IPS DF 6.9 (cell line): ENCODE measurements around the gene C5orf46.
A peak's percentile ranks its signal among the peaks of the same experiment; 100 is the strongest.
"Not testable (repeated sequence)": the region's sequence is repeated elsewhere in the genome, so short reads cannot be mapped to it uniquely, and the experiment has no call there.

Source experiments
- DNase-seq: peaks from one replicate; pipeline ENCODE4 v3.0.0-alpha.2; 2013; ENCODE audit warnings: low read depth, low spot score
- H3K27ac ChIP-seq: one replicate; pipeline ENCODE4 v1.5.1; 2013; ENCODE audit warnings: low read length, control low read depth
- H3K27me3 ChIP-seq: 2 replicates; pipeline ENCODE4 v1.6.1; 2013; ENCODE audit warnings: mild to moderate bottlenecking, low read length; ENCODE audit not compliant: control insufficient read depth, insufficient read depth
- H3K36me3 ChIP-seq: 2 replicates; pipeline ENCODE4 v1.6.1; 2013; ENCODE audit warnings: low read length; ENCODE audit not compliant: control insufficient read depth, insufficient read depth
- H3K4me1 ChIP-seq: 2 replicates; pipeline ENCODE4 v1.6.1; 2013; ENCODE audit warnings: low read length; ENCODE audit not compliant: control insufficient read depth, insufficient read depth
- H3K4me3 ChIP-seq: 2 replicates; pipeline ENCODE4 v1.5.1; 2013; ENCODE audit warnings: mild to moderate bottlenecking, low read length
- H3K9me3 ChIP-seq: 2 replicates; pipeline ENCODE4 v1.6.1; 2013; ENCODE audit warnings: low read length, inconsistent platforms; ENCODE audit not compliant: control insufficient read depth, insufficient read depth
- WGBS: extraction: QIAGEN DNeasy Blood & Tissue Kit; methylation state at CpG from one replicate; pipeline ENCODE4 v1.1.7; 2013; ENCODE audit warnings: mixed read lengths, missing lambda C conversion rate; ENCODE audit not compliant: insufficient read length, insufficient coverage; 5-methylcytosine and 5-hydroxymethylcytosine counted together

Gene C5orf46

DNA sequence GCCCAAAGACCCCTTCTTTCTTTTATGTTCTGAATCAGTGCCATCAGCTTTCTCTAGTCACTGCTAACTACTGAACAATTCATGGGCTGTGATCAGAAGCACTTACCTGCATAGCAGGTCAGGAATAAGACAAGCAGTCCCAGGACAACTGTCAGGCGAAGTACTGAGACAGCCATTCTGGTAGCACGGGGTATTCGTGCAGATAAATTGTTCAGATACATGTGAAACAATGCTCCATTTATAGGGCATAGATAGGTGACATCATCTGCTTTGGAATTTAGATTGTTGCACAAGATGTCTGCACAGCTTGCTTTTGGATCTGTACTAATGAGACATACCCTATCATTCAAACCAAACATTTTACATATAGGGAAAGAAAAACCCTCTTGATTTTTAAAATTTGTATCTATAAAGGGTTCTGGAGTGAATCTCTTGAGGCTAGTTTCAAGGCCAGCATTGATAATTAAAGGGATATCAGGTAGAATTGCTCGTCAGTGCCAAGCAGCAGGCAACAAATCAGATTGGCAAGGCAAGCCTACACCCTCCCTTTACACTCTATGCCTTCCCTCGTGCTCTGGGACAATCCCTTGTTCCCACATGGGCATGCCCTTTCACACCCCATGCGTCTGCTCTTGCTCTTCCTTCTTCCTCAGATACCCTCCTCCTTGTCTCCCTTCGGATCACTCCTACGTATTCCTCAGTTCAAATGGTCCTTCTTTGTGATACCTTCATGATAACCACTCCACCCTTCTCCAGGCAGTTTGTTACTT, at the start of gene C5orf46:
TSS of gene C5orf46 (minus strand) at position 213 of the 770 bp plus-strand sequence. CDS start at position 176, 37 bp downstream.
- no CpG with 5 or more reads among the region's 8 CpGs for WGBS
- H3K27ac ChIP-seq, result no peak within 1 kb of the TSS
- no peak for DNase-seq

DNA sequence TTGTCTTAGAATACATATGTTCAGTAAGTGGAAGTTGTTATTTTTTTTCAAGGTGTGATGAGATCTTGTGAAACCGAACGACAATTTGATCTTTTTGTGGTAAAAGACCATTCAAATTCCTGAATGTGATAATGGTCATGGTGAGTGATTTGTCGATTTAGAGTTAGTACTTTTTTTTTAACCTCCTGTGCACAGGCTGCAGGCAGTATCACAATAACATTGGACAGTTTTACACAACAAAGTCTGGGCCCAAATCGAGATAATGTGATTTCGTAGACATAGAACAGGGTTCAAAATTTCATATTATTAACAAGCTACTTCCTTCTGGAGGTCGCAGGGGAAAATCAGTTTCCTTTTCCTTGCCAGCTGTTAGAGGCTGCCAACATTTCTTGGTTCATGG, 48.6 kb upstream of the C5orf46 start:
- no peaks in the 10 kb centered on the region for H3K4me1 ChIP-seq
- WGBS, result no CpG with 5 or more reads among the region's 6 CpGs
- no peak for DNase-seq
- H3K36me3 ChIP-seq, result no peaks in the 10 kb centered on the region
- no peak overlapping the region for H3K4me3 ChIP-seq
- H3K27me3 ChIP-seq, result no peaks in the 10 kb centered on the region
- H3K27ac ChIP-seq, result no peak overlapping the region
- no peaks in the 10 kb centered on the region for H3K9me3 ChIP-seq

More for the DNA sequence above, at the start of gene C5orf46:
- H3K4me3 ChIP-seq, result no peak within 1 kb of the TSS
- H3K4me1 ChIP-seq, result no peaks in the 10 kb centered on the region
- H3K9me3 ChIP-seq, result no peaks in the 10 kb centered on the region
- no peaks in the 10 kb centered on the region for H3K36me3 ChIP-seq
- no peaks in the 10 kb centered on the region for H3K27me3 ChIP-seq

GRCh38 chr5:147949711-147950573, 43.6 kb upstream of the C5orf46 start:
- Histone ChIP-seq H3K4me1 (no peaks in the 10 kb centered on the region), H3K4me3 (no peak overlapping the region), H3K27me3 (no peaks in the 10 kb centered on the region), H3K27ac (no peak overlapping the region), H3K36me3 (no peaks in the 10 kb centered on the region), H3K9me3 (no peaks in the 10 kb centered on the region)
- no peak for DNase-seq
- WGBS, result no CpG with 5 or more reads among the region's 2 CpGs

GRCh38 chr5:147946658-147947274, 40.4 kb upstream of the C5orf46 start:
- WGBS, result no CpG with 5 or more reads among the region's 25 CpGs
- not testable (repeated sequence) for DNase-seq, H3K9me3 ChIP-seq, H3K4me1 ChIP-seq, H3K27ac ChIP-seq, H3K27me3 ChIP-seq, H3K36me3 ChIP-seq
- H3K4me3 ChIP-seq, result peak overlapping the region; percentile 28; the same call in 1 of the 2 replicates

DNA sequence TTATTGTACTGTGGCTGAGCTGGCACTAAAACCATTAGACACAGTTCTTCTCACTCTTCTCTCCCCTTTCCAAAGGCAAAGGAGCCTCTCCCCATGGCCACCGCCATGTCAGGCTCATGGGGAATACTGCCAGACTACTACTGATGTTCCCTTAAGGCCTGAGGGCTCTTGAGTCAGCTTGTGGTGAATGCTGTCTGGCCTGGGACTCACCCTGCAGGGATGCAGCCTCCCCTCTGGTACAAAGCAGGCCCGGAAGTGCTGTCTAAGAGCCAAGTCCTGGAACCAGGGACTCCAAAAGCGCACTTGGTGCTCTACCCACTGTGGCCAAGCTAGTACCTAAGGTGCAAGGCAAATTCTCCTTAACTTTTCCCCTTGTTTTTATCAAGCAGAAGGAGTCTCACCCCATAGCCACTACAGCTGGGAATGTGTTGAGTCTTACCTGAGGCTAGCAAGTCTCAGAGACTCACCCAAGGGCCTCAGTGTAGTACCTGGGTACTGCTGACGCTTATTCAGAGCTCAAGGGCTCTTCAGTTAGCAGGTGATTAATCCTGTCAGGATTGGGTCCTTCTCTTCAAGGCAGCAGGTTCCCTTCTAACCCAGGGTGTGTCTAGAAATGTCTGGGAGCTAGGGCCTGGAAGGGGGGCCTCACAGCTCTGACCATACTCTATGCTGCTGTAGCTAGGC, 33.2 kb upstream of the C5orf46 start:
- Histone ChIP-seq H3K27ac (no peak overlapping the region), H3K4me1 (no peaks in the 10 kb centered on the region), H3K4me3 (no peak overlapping the region), H3K9me3 (no peaks in the 10 kb centered on the region), H3K36me3 (no peaks in the 10 kb centered on the region), H3K27me3 (no peaks in the 10 kb centered on the region)
- no peak for DNase-seq
- no CpG with 5 or more reads among the region's 4 CpGs for WGBS

GRCh38 chr5:147935032-147935431, 28.7 kb upstream of the C5orf46 start:
- Histone ChIP-seq H3K4me1 (no peaks in the 10 kb centered on the region), H3K27ac (no peak overlapping the region), H3K9me3 (no peaks in the 10 kb centered on the region), H3K4me3 (no peak overlapping the region), H3K27me3 (no peaks in the 10 kb centered on the region), H3K36me3 (no peaks in the 10 kb centered on the region)
- DNase-seq, result peak; percentile 37
- WGBS, result no CpG with 5 or more reads among the region's 3 CpGs

GRCh38 chr5:147930769-147931168, 24.4 kb upstream of the C5orf46 start:
- H3K9me3 ChIP-seq, result no peaks in the 10 kb centered on the region
- no peaks in the 10 kb centered on the region for H3K27me3 ChIP-seq
- H3K4me1 ChIP-seq, result no peaks in the 10 kb centered on the region
- DNase-seq, result no peak
- WGBS, result no CpG with 5 or more reads among the region's 2 CpGs
- H3K36me3 ChIP-seq, result no peaks in the 10 kb centered on the region
- H3K27ac ChIP-seq, result no peak overlapping the region
- H3K4me3 ChIP-seq, result no peak overlapping the region

DNA sequence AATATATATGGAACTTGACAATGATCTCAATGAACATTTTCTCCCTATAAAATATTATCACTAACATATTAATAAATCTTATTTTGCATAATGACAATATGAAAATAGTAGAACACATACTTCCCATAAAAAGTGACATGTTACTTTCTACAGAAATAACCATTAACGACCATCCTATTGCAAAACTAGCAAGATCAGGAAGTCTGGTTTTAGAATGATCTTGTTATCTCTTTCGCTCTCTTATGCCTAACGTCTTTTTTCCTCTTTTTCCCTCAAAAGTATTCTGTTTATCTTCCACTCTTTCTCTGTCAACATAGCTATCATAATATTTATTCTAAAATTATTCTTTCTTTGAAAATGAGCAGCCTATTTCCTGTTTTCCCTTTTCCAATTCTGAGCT, 21.6 kb upstream of the C5orf46 start:
- WGBS, result no CpG with 5 or more reads among the region's 3 CpGs
- H3K36me3 ChIP-seq, result no peaks in the 10 kb centered on the region
- H3K4me3 ChIP-seq, result no peak overlapping the region
- H3K27me3 ChIP-seq, result no peaks in the 10 kb centered on the region
- no peak for DNase-seq
- peaks cover 2% of the 10 kb centered on the region; the same call in 1 of the 2 replicates for H3K4me1 ChIP-seq
- H3K27ac ChIP-seq, result no peak overlapping the region
- no peaks in the 10 kb centered on the region for H3K9me3 ChIP-seq

DNA sequence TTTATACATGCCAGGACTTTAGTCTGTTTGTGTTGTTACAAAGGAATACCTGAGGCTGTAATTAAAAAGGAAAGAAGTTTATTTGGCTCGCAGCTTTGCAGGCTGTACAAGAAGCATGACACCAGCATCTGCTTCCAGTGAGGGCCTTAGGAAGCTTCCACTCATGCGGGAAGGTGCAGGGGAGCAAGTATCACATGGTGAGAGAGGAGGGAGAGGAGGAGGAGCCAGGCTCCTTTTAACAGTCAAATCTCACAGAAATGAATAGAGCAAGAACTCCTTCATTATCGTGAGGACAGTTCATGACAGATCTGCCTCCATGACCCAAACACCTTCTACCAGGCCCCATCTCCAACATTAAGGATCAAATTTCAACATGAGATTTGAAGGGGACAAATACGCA, 18.7 kb upstream of the C5orf46 start:
- H3K27me3 ChIP-seq, result no peaks in the 10 kb centered on the region
- WGBS, result no CpG with 5 or more reads among the region's 4 CpGs
- DNase-seq, result no peak
- peaks cover 2% of the 10 kb centered on the region; the same call in 1 of the 2 replicates for H3K4me1 ChIP-seq
- no peaks in the 10 kb centered on the region for H3K36me3 ChIP-seq
- H3K4me3 ChIP-seq, result no peak overlapping the region
- H3K27ac ChIP-seq, result no peak overlapping the region
- no peaks in the 10 kb centered on the region for H3K9me3 ChIP-seq

- no peak for DNase-seq
- Histone ChIP-seq H3K36me3 (no peaks in the 10 kb centered on the region), H3K4me1 (peaks cover 2% of the 10 kb centered on the region; the same call in 1 of the 2 replicates), H3K27ac (no peak overlapping the region), H3K27me3 (no peaks in the 10 kb centered on the region), H3K9me3 (no peaks in the 10 kb centered on the region), H3K4me3 (no peak overlapping the region)
- no CpG with 5 or more reads among the region's 2 CpGs for WGBS
These were observed 14.8 kb upstream of the C5orf46 start for GRCh38 chr5:147921136-147921535.
